ENCODE measurements around the gene SNX33. TPM values are rescaled to one million over a fixed set of nuclear protein-coding genes. Genes with fewer than 3 reads are reported as not detected.
"Not testable (repeated sequence)": the region's sequence is repeated elsewhere in the genome, so short reads cannot be mapped to it uniquely, and the experiment has no call there.

The SNX33 gene
- total RNA-seq, 1 experiment from 2014 or later = 8.3 TPM

- H4K20me1 ChIP-seq (ENCODE audit: insufficient read depth); H3K9me3 ChIP-seq (ENCODE audit: control insufficient read depth in 1 of 2, insufficient read depth in 1 of 2, low read depth in 1 of 2, low read length in 2 of 2); BruUV-seq (replicated peaks); H3K27ac ChIP-seq (ENCODE audit: low read depth, low read length); ATAC-seq; H3K4me3 ChIP-seq (replicated peaks in 1 of 2; ENCODE audit: low read depth in 1 of 2, low read length in 2 of 2); H3K9ac ChIP-seq (ENCODE audit: low read length); intact Hi-C loops (cut with micrococcal nuclease); H2AFZ ChIP-seq (ENCODE audit: low read depth, low read length, poor library complexity, severe bottlenecking); H3K79me2 ChIP-seq (ENCODE audit: insufficient read depth, low read length); H3K9me2 ChIP-seq (ENCODE audit: insufficient read depth); CTCF ChIA-PET; DNase-seq (ENCODE audit: low read depth, low spot score); H3K4me2 ChIP-seq (ENCODE audit: low read length); RAD21 ChIA-PET (ENCODE audit: low non-redundant PET in 1 of 2, low total read pairs in 2 of 2, uncharacterized antibody in 2 of 2, unreplicated experiment in 2 of 2); H3K36me3 ChIP-seq (ENCODE audit: control insufficient read depth in 1 of 2, insufficient read depth in 2 of 2, low read length in 2 of 2); H3K27me3 ChIP-seq (ENCODE audit: insufficient read depth, low read length); POLR2A ChIA-PET: not testable (repeated sequence)
- peaks cover 10 to 19% of the 10 kb centered on the region in 2 experiments; a peak in 3 of 4 replicates for H3K4me1 ChIP-seq (ENCODE audit: control insufficient read depth in 1 of 2, insufficient read depth in 2 of 2, low read length in 2 of 2)
Measured at GRCh38 chr15:75692311-75692710, 44.6 kb downstream of the SNX33 start.

- H2AFZ ChIP-seq (ENCODE audit: low read depth, low read length, poor library complexity, severe bottlenecking); ATAC-seq; CTCF ChIA-PET; H4K20me1 ChIP-seq (ENCODE audit: insufficient read depth); H3K27me3 ChIP-seq (ENCODE audit: insufficient read depth, low read length); H3K9me3 ChIP-seq (ENCODE audit: control insufficient read depth in 1 of 2, insufficient read depth in 1 of 2, low read depth in 1 of 2, low read length in 2 of 2); H3K4me3 ChIP-seq (replicated peaks in 1 of 2; ENCODE audit: low read depth in 1 of 2, low read length in 2 of 2); RAD21 ChIA-PET (ENCODE audit: low non-redundant PET in 1 of 2, low total read pairs in 2 of 2, uncharacterized antibody in 2 of 2, unreplicated experiment in 2 of 2); H3K36me3 ChIP-seq (ENCODE audit: control insufficient read depth in 1 of 2, insufficient read depth in 2 of 2, low read length in 2 of 2); H3K9ac ChIP-seq (ENCODE audit: low read length); POLR2A ChIA-PET; H3K9me2 ChIP-seq (ENCODE audit: insufficient read depth); H3K4me2 ChIP-seq (ENCODE audit: low read length); BruUV-seq (replicated peaks); intact Hi-C loops (cut with micrococcal nuclease); DNase-seq (ENCODE audit: low read depth, low spot score); H3K27ac ChIP-seq (ENCODE audit: low read depth, low read length); H3K79me2 ChIP-seq (ENCODE audit: insufficient read depth, low read length): not testable (repeated sequence)
- H3K4me1 ChIP-seq (ENCODE audit: control insufficient read depth in 1 of 2, insufficient read depth in 2 of 2, low read length in 2 of 2) = peaks cover 10 to 19% of the 10 kb centered on the region in 2 experiments; a peak in 3 of 4 replicates
Measured at GRCh38 chr15:75693028-75693427, 45.3 kb downstream of the SNX33 start.

DNA sequence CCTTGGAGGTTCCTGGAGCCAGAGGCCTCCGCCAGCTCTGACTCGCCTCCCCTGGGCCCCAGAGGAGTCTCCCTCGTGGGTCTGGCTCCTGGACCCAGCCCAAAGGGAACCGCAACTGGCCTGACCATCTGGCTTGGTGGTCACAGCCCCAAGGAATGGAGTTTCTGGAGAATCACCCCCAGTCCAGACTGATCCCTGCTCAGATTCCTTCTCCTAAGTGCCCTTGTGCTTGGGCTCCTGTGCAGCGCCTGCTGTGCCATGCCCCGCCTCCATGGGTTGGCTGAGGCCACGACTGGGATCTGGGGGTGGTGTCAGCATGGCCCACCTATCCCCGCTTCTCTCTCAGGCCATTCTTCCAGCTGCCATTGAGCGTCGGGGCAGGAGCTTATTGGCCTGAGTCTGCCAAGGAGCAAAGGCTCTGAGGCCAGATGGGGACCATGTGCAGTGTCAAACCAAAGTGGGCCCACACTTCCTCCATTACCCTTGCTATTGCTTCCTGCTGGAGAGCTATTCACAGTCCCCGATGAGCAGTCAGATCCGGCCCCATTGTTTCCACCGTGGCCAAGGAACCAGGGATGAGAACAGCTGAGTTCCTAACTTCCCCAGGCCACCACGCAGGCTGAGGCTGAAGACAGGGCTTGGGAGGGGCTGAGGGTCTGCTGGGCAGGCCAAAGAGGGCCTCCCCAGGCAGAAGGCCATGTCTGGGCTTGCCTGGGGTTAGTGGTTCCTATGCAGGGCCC, 46.0 kb downstream of the SNX33 start:
- Histone ChIP-seq H3K27ac (ENCODE audit: low read depth, low read length) (peak overlapping the region; percentile 39), H4K20me1 (ENCODE audit: insufficient read depth) (no peaks in the 10 kb centered on the region), H3K4me2 (ENCODE audit: low read length) (peak overlapping the region; percentile 63), H3K4me3 (replicated peaks in 1 of 2; ENCODE audit: low read depth in 1 of 2, low read length in 2 of 2) (no peak overlapping the region), H3K27me3 (ENCODE audit: insufficient read depth, low read length) (no peaks in the 10 kb centered on the region), H3K9me2 (ENCODE audit: insufficient read depth) (no peaks in the 10 kb centered on the region), H3K79me2 (ENCODE audit: insufficient read depth, low read length) (no peaks in the 10 kb centered on the region), H3K9me3 (ENCODE audit: control insufficient read depth in 1 of 2, insufficient read depth in 1 of 2, low read depth in 1 of 2, low read length in 2 of 2) (no peaks in the 10 kb centered on the region), H3K4me1 (ENCODE audit: control insufficient read depth in 1 of 2, insufficient read depth in 2 of 2, low read length in 2 of 2) (peaks cover 10 to 19% of the 10 kb centered on the region in 2 experiments; a peak in 3 of 4 replicates), H3K36me3 (ENCODE audit: control insufficient read depth in 1 of 2, insufficient read depth in 2 of 2, low read length in 2 of 2) (no peaks in the 10 kb centered on the region), H2AFZ (ENCODE audit: low read depth, low read length, poor library complexity, severe bottlenecking) (no peak overlapping the region), H3K9ac (ENCODE audit: low read length) (0 out of 2 replicates have a peak overlapping the region, but pooled peaks have one; percentile 33)
- intact Hi-C loops (cut with micrococcal nuclease) = no loop called here
- no peak for ATAC-seq
- TF ChIP-seq CTCF (IDR thresholded peaks at IDR 0.05 in 2 of 3, conservative IDR thresholded peaks at IDR 0.05 in 1 of 3; ENCODE audit: borderline replicate concordance in 1 of 3, insufficient read depth in 1 of 3, low read depth in 2 of 3, low read length in 2 of 3) (no peak), CEBPB (IDR thresholded peaks at IDR 0.05; ENCODE audit: low read depth) (no peak), SP1 (IDR thresholded peaks at IDR 0.05; ENCODE audit: low read depth) (no peak), ATF3 (IDR thresholded peaks at IDR 0.05) (no peak), ZFX (IDR thresholded peaks at IDR 0.05) (no peak), SIN3A (IDR thresholded peaks at IDR 0.05; ENCODE audit: low read depth) (no peak), RAD21 (IDR thresholded peaks at IDR 0.05; ENCODE audit: low read depth) (no peak), MAX (IDR thresholded peaks at IDR 0.05) (no peak)
- ChIA-PET CTCF (interaction anchor here (0.9 to 1.4 kb wide), 3 partner anchors 7 to 228 kb away, joined by 3 to 9 read pairs (median 4); no protein-coding TSS in a partner anchor), RAD21 (ENCODE audit: low non-redundant PET in 1 of 2, low total read pairs in 2 of 2, uncharacterized antibody in 2 of 2, unreplicated experiment in 2 of 2) (no interaction called here), POLR2A (no interaction called here)
- no peak for DNase-seq (ENCODE audit: low read depth, low spot score)
- no TSS peak for BruUV-seq (replicated peaks)
